Measurements from ENCODE around the gene TOP1.
A peak's percentile ranks its signal among the peaks of the same experiment; 100 is the strongest.
"Not testable (repeated sequence)": the region's sequence is repeated elsewhere in the genome, so short reads cannot be mapped to it uniquely, and the experiment has no call there.

The TOP1 gene

GRCh38 chr20:41095110-41095969, 66.7 kb downstream of the TOP1 start:
- peak; percentile 47 for DNase-seq

GRCh38 chr20:41098703-41099250, 70.2 kb downstream of the TOP1 start:
- no peak for DNase-seq

- DNase-seq, result no peak
Measured at GRCh38 chr20:41100001-41100480, 71.4 kb downstream of the TOP1 start.

- DNase-seq, result no peak
Measured at GRCh38 chr20:41101660-41102059, 73.0 kb downstream of the TOP1 start.

GRCh38 chr20:41108531-41108930, 79.9 kb downstream of the TOP1 start:
- DNase-seq, result no peak

GRCh38 chr20:41110012-41110411, 81.4 kb downstream of the TOP1 start:
- DNase-seq, result no peak

GRCh38 chr20:41110930-41111577, 82.4 kb downstream of the TOP1 start:
- DNase-seq, result no peak

- DNase-seq, result no peak
Measured at GRCh38 chr20:41111578-41111951, 82.9 kb downstream of the TOP1 start.

- no peak for DNase-seq
Measured at GRCh38 chr20:41116282-41116956, 87.8 kb downstream of the TOP1 start.

GRCh38 chr20:41118159-41118558, 89.5 kb downstream of the TOP1 start:
- not testable (repeated sequence) for DNase-seq

GRCh38 chr20:41118632-41119031, 90.0 kb downstream of the TOP1 start:
- DNase-seq, result no peak

- DNase-seq, result no peak
Measured at GRCh38 chr20:41119614-41120561, 91.3 kb downstream of the TOP1 start.

GRCh38 chr20:41121399-41121798, 92.8 kb downstream of the TOP1 start:
- no peak for DNase-seq

GRCh38 chr20:41123631-41124030, 95.0 kb downstream of the TOP1 start:
- no peak for DNase-seq

GRCh38 chr20:41124451-41125094, 96.0 kb downstream of the TOP1 start:
- DNase-seq, result no peak

GRCh38 chr20:41125530-41126457, 97.2 kb downstream of the TOP1 start:
- no peak for DNase-seq

GRCh38 chr20:41126719-41127118, 98.1 kb downstream of the TOP1 start:
- DNase-seq, result no peak

- DNase-seq, result not testable (repeated sequence)
Measured at GRCh38 chr20:41128317-41128716, 99.7 kb downstream of the TOP1 start.

- no peak for DNase-seq
Measured at GRCh38 chr20:41131594-41132387, 103.2 kb downstream of the TOP1 start.

- DNase-seq, result not testable (repeated sequence)
Measured at GRCh38 chr20:41132388-41132775, 103.8 kb downstream of the TOP1 start.
